Islet of Langerhans (tissue), 1 donor: ENCODE data around the gene PRAMEF14.
"Not testable (repeated sequence)": the region's sequence is repeated elsewhere in the genome, so short reads cannot be mapped to it uniquely, and the experiment has no call there.

Source experiments
- FAIRE-seq: peaks from one replicate; lab custom pipeline; 2011; peaks lifted over from hg19 to GRCh38; lab: Jason Lieb, UNC

The PRAMEF14 gene

GRCh38 chr1:13347034-13347433, at the start of gene PRAMEF14:
Gene PRAMEF14, minus strand, starts transcription at chr1:13347134. Its CDS starts 1,820 bp downstream, at chr1:13345314.
- not testable (repeated sequence) for FAIRE-seq

- FAIRE-seq, result not testable (repeated sequence)
These were observed 48.4 kb upstream of the PRAMEF14 start for GRCh38 chr1:13395311-13395710.

- FAIRE-seq, result not testable (repeated sequence)
These were observed 47.8 kb upstream of the PRAMEF14 start for GRCh38 chr1:13394761-13395160.

- FAIRE-seq, result not testable (repeated sequence)
These were observed 46.1 kb upstream of the PRAMEF14 start for GRCh38 chr1:13393004-13393403.

GRCh38 chr1:13389332-13389731, 42.4 kb upstream of the PRAMEF14 start, which contains the start of gene PRAMEF17:
Gene PRAMEF17, plus strand, starts transcription at chr1:13389632. Its CDS starts 26 bp downstream, at chr1:13389658.
- not testable (repeated sequence) for FAIRE-seq

GRCh38 chr1:13380380-13380779, 33.4 kb upstream of the PRAMEF14 start:
- FAIRE-seq, result not testable (repeated sequence)

GRCh38 chr1:13378983-13379382, 32.0 kb upstream of the PRAMEF14 start:
- FAIRE-seq, result not testable (repeated sequence)

GRCh38 chr1:13368544-13368943, 21.6 kb upstream of the PRAMEF14 start:
- FAIRE-seq, result not testable (repeated sequence)

- FAIRE-seq, result not testable (repeated sequence)
These were observed 19.6 kb upstream of the PRAMEF14 start for GRCh38 chr1:13366536-13366935.

GRCh38 chr1:13364928-13365327, 18.0 kb upstream of the PRAMEF14 start:
- not testable (repeated sequence) for FAIRE-seq

- not testable (repeated sequence) for FAIRE-seq
These were observed 15.4 kb upstream of the PRAMEF14 start for GRCh38 chr1:13362364-13362763.

GRCh38 chr1:13356774-13357173, 9.8 kb upstream of the PRAMEF14 start:
- not testable (repeated sequence) for FAIRE-seq

- FAIRE-seq, result not testable (repeated sequence)
These were observed 7.5 kb upstream of the PRAMEF14 start for GRCh38 chr1:13354475-13354874.

- FAIRE-seq, result not testable (repeated sequence)
These were observed 6.5 kb upstream of the PRAMEF14 start for GRCh38 chr1:13353476-13353875.

- not testable (repeated sequence) for FAIRE-seq
These were observed 4.4 kb downstream of the PRAMEF14 start for GRCh38 chr1:13342496-13342895.

GRCh38 chr1:13315281-13315680, 31.7 kb downstream of the PRAMEF14 start, which contains the start of gene PRAMEF15:
Gene PRAMEF15, plus strand, starts transcription at chr1:13315581. Its CDS starts 2,827 bp downstream, at chr1:13318408.
- FAIRE-seq, result not testable (repeated sequence)

GRCh38 chr1:13303239-13303638, 43.7 kb downstream of the PRAMEF14 start, which contains the start of gene PRAMEF33:
Gene PRAMEF33, plus strand, starts transcription at chr1:13303539. Its CDS starts 2,416 bp downstream, at chr1:13305955.
- not testable (repeated sequence) for FAIRE-seq

- FAIRE-seq, result not testable (repeated sequence)
These were observed 44.7 kb downstream of the PRAMEF14 start for GRCh38 chr1:13302197-13302596.

- not testable (repeated sequence) for FAIRE-seq
These were observed 48.2 kb downstream of the PRAMEF14 start for GRCh38 chr1:13298699-13299098.

- FAIRE-seq, result not testable (repeated sequence)
These were observed 49.6 kb downstream of the PRAMEF14 start for GRCh38 chr1:13297216-13297931.
